H9 (cell line): ENCODE measurements around the gene CCDC138. TPM values are rescaled to one million over a fixed set of nuclear protein-coding genes. Genes with fewer than 3 reads are reported as not detected.
A peak's percentile ranks its signal among the peaks of the same experiment; 100 is the strongest.

ENCODE experiments used
- DNase-seq: peaks from one replicate; pipeline ENCODE4 v3.0.0-alpha.2; 2017
- H2AFZ ChIP-seq: one replicate; pipeline ENCODE4 v1.6.1; 2013; ENCODE audit warnings: mild to moderate bottlenecking, low read length, control low read depth, moderate library complexity
- H2AK5ac ChIP-seq: 2 replicates; pipeline ENCODE4 v1.6.1; 2013; ENCODE audit warnings: low read length, control low read depth, mixed read lengths; ENCODE audit not compliant: insufficient read length
- H2BK120ac ChIP-seq: one replicate; pipeline ENCODE4 v1.6.1; 2013; ENCODE audit warnings: low read depth, mild to moderate bottlenecking, low read length, control low read depth, inconsistent platforms; ENCODE audit not compliant: poor library complexity, severe bottlenecking
- H2BK12ac ChIP-seq: 2 replicates; pipeline ENCODE4 v1.6.1; 2013; ENCODE audit warnings: low read length, control low read depth, mixed read lengths, low read depth; ENCODE audit not compliant: insufficient read length
- H2BK15ac ChIP-seq: 2 replicates; pipeline ENCODE4 v1.6.1; 2013; ENCODE audit warnings: low read depth, low read length, control low read depth
- H2BK20ac ChIP-seq: one replicate; pipeline ENCODE4 v1.6.1; 2013; ENCODE audit warnings: low read depth, mild to moderate bottlenecking, low read length, control low read depth, inconsistent platforms; ENCODE audit not compliant: poor library complexity, severe bottlenecking
- H2BK5ac ChIP-seq: 2 replicates; pipeline ENCODE4 v1.6.1; 2013; ENCODE audit warnings: low read length, control low read depth, mixed read lengths; ENCODE audit not compliant: insufficient read length
- H3K14ac ChIP-seq: 2 replicates; pipeline ENCODE4 v1.6.1; 2013; ENCODE audit warnings: low read length, control low read depth; ENCODE audit not compliant: insufficient read depth
- H3K18ac ChIP-seq: 2 replicates; pipeline ENCODE4 v1.6.1; 2013; ENCODE audit warnings: low read depth, mild to moderate bottlenecking, mixed read lengths, low read length, control low read depth; ENCODE audit not compliant: insufficient read length
- H3K23ac ChIP-seq: 2 replicates; pipeline ENCODE4 v1.6.1; 2013; ENCODE audit warnings: low read length, control low read depth, mixed read lengths, low read depth; ENCODE audit not compliant: insufficient read length
- H3K23me2 ChIP-seq: 2 replicates; pipeline ENCODE4 v1.6.1; 2013; ENCODE audit warnings: low read depth, mild to moderate bottlenecking, mixed read lengths, low read length, control low read depth; ENCODE audit not compliant: insufficient read length, poor library complexity, severe bottlenecking
- H3K27ac ChIP-seq: 2 replicates; pipeline ENCODE4 v1.5.1; 2013; ENCODE audit warnings: low read length, control low read depth, mixed read lengths, low read depth; ENCODE audit not compliant: insufficient read length
- H3K27me3 ChIP-seq: 2 replicates; pipeline ENCODE4 v1.6.1; 2013; ENCODE audit warnings: low read length, control low read depth, inconsistent platforms; ENCODE audit not compliant: insufficient read depth
- H3K4ac ChIP-seq: 2 replicates; pipeline ENCODE4 v1.6.1; 2013; ENCODE audit warnings: low read depth, mild to moderate bottlenecking, control low read depth, inconsistent platforms, low read length, moderate library complexity
- H3K4me1 ChIP-seq: 2 replicates; pipeline ENCODE4 v1.6.1; 2013; ENCODE audit warnings: low read length, control low read depth, inconsistent platforms; ENCODE audit not compliant: insufficient read depth
- H3K4me2 ChIP-seq: 2 replicates; pipeline ENCODE4 v1.6.1; 2013; ENCODE audit warnings: low read length, control low read depth, mixed read lengths; ENCODE audit not compliant: insufficient read length, insufficient read depth
- H3K56ac ChIP-seq: 2 replicates; pipeline ENCODE4 v1.6.1; 2013; ENCODE audit warnings: low read depth, mild to moderate bottlenecking, mixed read lengths, low read length, control low read depth; ENCODE audit not compliant: insufficient read length
- H3K79me1 ChIP-seq: 2 replicates; pipeline ENCODE4 v1.6.1; 2013; ENCODE audit warnings: low read depth, mild to moderate bottlenecking, moderate library complexity, low read length, control low read depth, inconsistent platforms; ENCODE audit not compliant: insufficient read depth, poor library complexity, severe bottlenecking
- H3K79me2 ChIP-seq: 2 replicates; pipeline ENCODE4 v1.6.1; 2013; ENCODE audit warnings: low read length, control low read depth, inconsistent platforms; ENCODE audit not compliant: insufficient read depth
- H3K9ac ChIP-seq: 2 replicates; pipeline ENCODE4 v1.6.1; 2013; ENCODE audit warnings: low read length, control low read depth, mixed read lengths; ENCODE audit not compliant: insufficient read length; ENCODE audit errors: extremely low read depth
- H3K9me3 ChIP-seq: one replicate; pipeline ENCODE4 v1.6.1; 2013; ENCODE audit warnings: low read depth, low read length, inconsistent platforms; ENCODE audit not compliant: control insufficient read depth
- H3T11ph ChIP-seq: one replicate; pipeline ENCODE4 v1.6.1; 2013; ENCODE audit warnings: mild to moderate bottlenecking, low read length, control low read depth, inconsistent platforms
- H4K20me1 ChIP-seq: one replicate; pipeline ENCODE4 v1.6.1; 2013; ENCODE audit not compliant: control insufficient read depth, insufficient read length, insufficient read depth
- H4K5ac ChIP-seq: 2 replicates; pipeline ENCODE4 v1.6.1; 2013; ENCODE audit warnings: low read depth, mild to moderate bottlenecking, mixed read lengths, low read length, control low read depth; ENCODE audit not compliant: insufficient read length
- H4K8ac ChIP-seq: replicated peaks from 2 replicates; pipeline ENCODE4 v1.6.1; 2013; ENCODE audit warnings: low read length, control low read depth, mixed read lengths, low read depth; ENCODE audit not compliant: insufficient read length
- H4K91ac ChIP-seq: 2 replicates; pipeline ENCODE4 v1.6.1; 2013; ENCODE audit warnings: low read depth, mild to moderate bottlenecking, moderate library complexity, mixed read lengths, low read length, control low read depth; ENCODE audit not compliant: insufficient read length
- H3K27ac Mint-ChIP-seq, 3 experiments: 2 replicates in 2 of 3; 3 replicates in 1 of 3; pipeline ENCODE4 v1.8.0; 2020 to 2021; ENCODE audit warnings: mixed read lengths in 3 of 3, mild to moderate bottlenecking in 1 of 3, moderate library complexity in 1 of 3
- H3K27me3 Mint-ChIP-seq: 2 replicates; pipeline ENCODE4 v1.8.0; 2021; ENCODE audit warnings: low read depth, mild to moderate bottlenecking, moderate library complexity, mixed read lengths
- H3K36me3 Mint-ChIP-seq, 3 experiments: 2 replicates in 2 of 3; 3 replicates in 1 of 3; pipeline ENCODE4 v1.8.0; 2020 to 2021; ENCODE audit warnings: low read depth in 3 of 3, mixed read lengths in 3 of 3; ENCODE audit not compliant: insufficient read depth in 1 of 3
- H3K4me1 Mint-ChIP-seq, 2 experiments: 2 replicates each; pipeline ENCODE4 v1.8.0; 2020; ENCODE audit warnings: mixed read lengths in 2 of 2
- H3K4me3 Mint-ChIP-seq, 2 experiments: 2 replicates in 1 of 2; 3 replicates in 1 of 2; pipeline ENCODE4 v1.8.0; 2020 to 2021; ENCODE audit warnings: mild to moderate bottlenecking in 2 of 2, mixed read lengths in 2 of 2, moderate library complexity in 1 of 2
- H3K9me3 Mint-ChIP-seq, 2 experiments: 2 replicates in 1 of 2; 3 replicates in 1 of 2; pipeline ENCODE4 v1.8.0; 2020; ENCODE audit warnings: mild to moderate bottlenecking in 2 of 2, mixed read lengths in 2 of 2, moderate library complexity in 1 of 2
- CTCF ChIP-seq: fragments of 200-600 bp; sonication (generic); conservative IDR thresholded peaks from 3 replicates; pipeline ENCODE4 v1.8.0; 2021; ENCODE audit warnings: antibody characterized with exemption, mild to moderate bottlenecking
- WGBS: extraction: QIAGEN DNeasy Blood & Tissue Kit; methylation state at CpG from one replicate; pipeline ENCODE4 v1.1.7; 2013; ENCODE audit warnings: missing lambda C conversion rate, low lambda C conversion rate, mixed read lengths; ENCODE audit not compliant: insufficient read length; ENCODE audit errors: extremely low coverage; 5-methylcytosine and 5-hydroxymethylcytosine counted together
- total RNA-seq: library from RNA; stranded (reverse); gene quantifications from 2 replicates; pipeline ENCODE4 v1.2.1, GENCODE V29; 2021

Gene CCDC138
- total RNA-seq, 1 experiment from 2014 or later = 32.7 TPM

GRCh38 chr2:108905906-108906305 is 119.3 kb downstream of the CCDC138 start:
- H2BK12ac ChIP-seq = no peak overlapping the region
- TF ChIP-seq CTCF = no peak
- H4K8ac ChIP-seq = no peak overlapping the region
- WGBS = no CpG with 5 or more reads among the region's 13 CpGs
- H3K4me2 ChIP-seq = no peak overlapping the region
- no peak overlapping the region for H2BK20ac ChIP-seq
- no peak overlapping the region for H3K4ac ChIP-seq
- H3K9me3 Mint-ChIP-seq = no peaks in the 10 kb centered on the region
- no peak overlapping the region for H2AFZ ChIP-seq
- no peaks in the 10 kb centered on the region for H3K23me2 ChIP-seq
- no peaks in the 10 kb centered on the region; the same call in 1 of the 2 replicates for H3K27me3 Mint-ChIP-seq
- no peak overlapping the region for H3K27ac ChIP-seq
- no peak overlapping the region for H2AK5ac ChIP-seq
- H3K9ac ChIP-seq = no peak overlapping the region
- no peaks in the 10 kb centered on the region for H4K20me1 ChIP-seq
- no peak overlapping the region for H3K23ac ChIP-seq
- no peak overlapping the region for H2BK5ac ChIP-seq
- no peak for DNase-seq
- no peaks in the 10 kb centered on the region for H3K79me1 ChIP-seq
- H4K5ac ChIP-seq = no peak overlapping the region
- no peaks in the 10 kb centered on the region for H3K4me1 Mint-ChIP-seq
- H2BK120ac ChIP-seq = no peak overlapping the region
- H3K4me1 ChIP-seq = no peaks in the 10 kb centered on the region
- H3K79me2 ChIP-seq = no peaks in the 10 kb centered on the region
- no peak overlapping the region for H3K14ac ChIP-seq
- H3K27ac Mint-ChIP-seq = peak overlapping the region in 1 of 3 experiments; percentile 31; a peak in 1 of 7 replicates
- no peak overlapping the region for H3T11ph ChIP-seq
- H4K91ac ChIP-seq = no peak overlapping the region
- H3K36me3 Mint-ChIP-seq = no peaks in the 10 kb centered on the region; a peak in 1 of 7 replicates
- no peak overlapping the region for H2BK15ac ChIP-seq
- no peak overlapping the region for H3K4me3 Mint-ChIP-seq
- H3K9me3 ChIP-seq = no peaks in the 10 kb centered on the region
- H3K27me3 ChIP-seq = no peaks in the 10 kb centered on the region
- no peak overlapping the region for H3K56ac ChIP-seq
- no peak overlapping the region for H3K18ac ChIP-seq
